Left renal pelvis (tissue), 4 donors: ENCODE data around the gene CENPU. TPM values are rescaled to one million over a fixed set of nuclear protein-coding genes. Genes with fewer than 3 reads are reported as not detected.
"Not testable (repeated sequence)": the region's sequence is repeated elsewhere in the genome, so short reads cannot be mapped to it uniquely, and the experiment has no call there.

Experiments
- DNase-seq, 4 donors: peaks; one replicate each; pipeline ENCODE4 v3.0.0-alpha.2; 2013; ENCODE audit warnings: low read depth in 4 of 4, low spot score in 3 of 4
- polyA plus RNA-seq, 4 donors: library from polyadenylated mRNA; unstranded; fragments of 120-200 nt; gene quantifications; one replicate each; pipeline ENCODE4 v1.2.1, GENCODE V29; 2013; ENCODE audit not compliant: insufficient read length in 4 of 4

CENPU gene
- polyA plus RNA-seq, 4 donors = 38.4 to 48.8 (median 42.8) TPM

DNA sequence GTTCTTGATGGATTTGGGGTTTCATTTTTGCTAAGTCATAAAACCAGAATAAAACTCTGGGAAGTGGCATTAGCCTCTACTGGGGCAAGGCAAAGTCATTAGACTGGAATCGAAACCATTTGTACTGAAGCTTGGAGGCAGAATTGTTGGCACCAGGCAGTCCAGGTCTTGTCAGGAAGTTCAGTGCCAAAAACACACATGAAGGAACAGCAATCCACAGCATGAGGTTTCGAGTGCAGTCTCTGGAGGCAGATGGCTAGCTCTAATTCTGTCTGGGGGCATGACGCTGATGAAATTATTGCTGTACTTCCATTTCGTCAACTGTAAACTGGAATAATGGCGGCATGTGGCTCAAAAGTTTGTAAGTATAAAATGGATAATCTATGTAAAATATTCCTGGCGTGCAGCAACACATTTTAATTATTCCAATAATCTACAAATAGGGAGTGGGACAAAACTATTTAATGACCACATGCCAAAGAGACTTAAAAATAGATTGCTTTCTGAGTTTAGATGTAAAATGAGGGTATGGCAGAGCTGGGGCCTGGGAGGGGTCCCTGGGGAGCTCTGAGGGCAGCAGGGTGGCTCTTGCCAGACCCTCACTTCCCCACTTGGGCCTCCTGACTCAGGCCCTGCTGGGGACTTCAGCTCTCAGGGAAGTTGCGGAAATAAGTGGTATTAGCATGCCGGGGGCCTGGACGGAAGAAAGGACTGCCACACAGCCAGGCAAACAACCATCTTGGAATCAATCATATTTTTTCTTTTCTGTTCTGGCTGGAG lies 18.8 kb upstream of the CENPU start:
- DNase-seq = no peak

- DNase-seq = no peak
Observed at GRCh38 chr4:184751585-184751956, 17.7 kb upstream of the CENPU start.

- DNase-seq = no peak
Observed at GRCh38 chr4:184750926-184751584, 17.2 kb upstream of the CENPU start.

DNA sequence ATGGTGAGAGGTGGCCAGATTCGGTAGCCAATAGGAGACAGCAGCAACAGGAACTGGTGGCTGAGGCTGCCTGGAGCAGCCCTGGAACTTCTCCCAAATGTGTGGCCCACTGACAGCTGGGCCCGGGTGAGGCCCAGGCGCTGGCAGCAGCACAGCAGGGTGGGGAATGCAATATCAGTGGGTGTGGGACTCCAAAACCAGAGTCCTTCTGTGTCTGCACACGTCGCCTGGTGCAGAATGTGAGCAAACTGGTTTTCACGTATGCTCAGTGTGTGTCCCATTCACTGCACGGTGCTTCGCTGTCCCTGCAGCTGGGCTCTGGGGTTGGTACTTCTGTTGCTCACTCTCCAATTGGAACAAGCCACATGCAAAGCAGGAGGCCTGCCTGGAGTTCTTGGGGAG lies 14.4 kb upstream of the CENPU start:
- no peak for DNase-seq

- DNase-seq = no peak
Observed at GRCh38 chr4:184747034-184747830, 13.3 kb upstream of the CENPU start.

GRCh38 chr4:184745831-184746795 lies 12.2 kb upstream of the CENPU start:
- peak in 1 of 4 donors; percentile 72 for DNase-seq

DNA sequence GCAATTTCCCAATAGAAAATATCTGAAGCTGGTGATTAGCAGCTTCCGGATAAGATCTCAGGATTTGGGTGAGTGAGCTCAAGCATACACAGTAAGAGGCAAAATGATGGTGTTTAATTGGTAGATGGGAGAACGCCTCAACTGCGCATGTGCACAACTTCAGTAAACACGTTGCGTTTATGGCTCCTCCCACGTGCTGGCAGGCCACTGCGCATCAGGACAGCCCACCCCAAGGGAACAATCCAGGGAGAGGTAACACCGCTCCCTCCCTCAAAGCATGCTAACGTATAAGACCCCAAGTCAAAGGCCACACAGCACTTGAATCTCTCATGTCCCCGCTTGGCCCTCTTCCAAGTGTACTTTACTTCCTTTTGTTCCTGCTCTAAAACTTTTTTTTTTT lies 10.3 kb upstream of the CENPU start:
- no peak for DNase-seq

DNA sequence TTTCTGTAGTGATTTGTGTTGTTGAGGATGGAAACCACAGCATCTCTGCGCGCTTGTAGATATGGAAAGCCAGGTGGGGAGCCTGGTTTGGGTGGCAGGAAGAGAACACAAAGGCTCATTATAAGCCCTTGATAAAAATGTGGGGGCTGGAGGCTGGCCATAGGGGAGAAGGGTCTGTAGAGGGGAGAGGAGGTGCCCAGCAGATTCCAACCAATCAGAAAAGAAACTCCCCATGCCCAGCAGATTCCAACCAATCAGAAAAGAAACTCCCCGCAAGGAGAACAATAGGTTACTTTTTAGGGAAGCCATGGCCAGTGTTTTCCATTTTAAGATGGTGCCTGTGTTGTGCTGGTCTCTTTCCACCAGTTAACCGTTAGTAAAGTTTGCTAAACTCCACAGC lies 9.8 kb upstream of the CENPU start:
- DNase-seq = no peak

GRCh38 chr4:184741651-184742050 lies 7.8 kb upstream of the CENPU start:
- DNase-seq = not testable (repeated sequence)

- DNase-seq = no peak
Observed at GRCh38 chr4:184740980-184741391, 7.1 kb upstream of the CENPU start.

- DNase-seq = not testable (repeated sequence)
Observed at GRCh38 chr4:184739575-184739974, 5.7 kb upstream of the CENPU start.

- DNase-seq = no peak
Observed at GRCh38 chr4:184734758-184735157, 862 bp upstream of the CENPU start.

DNA sequence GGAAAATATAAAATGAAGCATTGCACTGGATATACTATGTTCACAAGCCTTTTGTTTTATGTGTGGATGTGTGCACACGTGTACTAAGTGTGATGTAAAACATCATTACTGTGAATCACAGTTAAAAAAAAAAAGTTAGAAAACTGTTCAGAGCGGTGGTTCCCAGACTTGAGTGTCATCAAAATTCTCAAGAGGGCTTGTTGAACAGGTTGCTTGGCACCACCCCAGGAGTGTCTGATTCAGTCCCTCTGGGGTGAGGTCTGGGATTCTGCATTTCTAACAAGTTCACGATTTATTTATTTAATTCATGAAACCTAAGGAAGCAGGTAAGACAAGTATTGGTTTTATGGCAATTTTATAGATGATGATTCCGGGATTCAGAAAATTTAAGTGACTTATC lies 1.8 kb downstream of the CENPU start:
- DNase-seq = no peak

- DNase-seq = no peak
Observed at GRCh38 chr4:184731056-184731455, 2.8 kb downstream of the CENPU start.

GRCh38 chr4:184729946-184730345 lies 4.0 kb downstream of the CENPU start:
- no peak for DNase-seq

DNA sequence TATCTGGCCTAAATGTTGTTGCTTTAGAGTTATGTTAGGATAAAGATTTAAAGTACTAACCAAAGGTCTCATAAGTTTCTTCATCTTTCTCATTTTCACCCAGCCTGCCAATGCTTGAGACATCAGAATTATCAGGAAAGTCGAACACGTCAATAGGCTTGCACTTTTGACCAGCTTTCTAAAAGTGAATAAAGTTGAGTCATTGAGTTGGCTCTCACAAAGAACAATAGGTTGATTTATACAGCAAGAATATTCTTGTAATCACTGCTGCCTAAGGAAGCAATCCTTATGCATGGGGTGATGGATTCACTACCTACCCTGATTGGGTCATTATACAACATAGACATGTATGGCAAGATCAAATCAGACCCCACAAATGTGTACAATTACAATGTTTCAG lies 5.0 kb downstream of the CENPU start:
- DNase-seq = no peak

GRCh38 chr4:184727430-184727829 lies 6.5 kb downstream of the CENPU start:
- DNase-seq = no peak

- DNase-seq = no peak
Observed at GRCh38 chr4:184722798-184723197, 11.1 kb downstream of the CENPU start.

DNA sequence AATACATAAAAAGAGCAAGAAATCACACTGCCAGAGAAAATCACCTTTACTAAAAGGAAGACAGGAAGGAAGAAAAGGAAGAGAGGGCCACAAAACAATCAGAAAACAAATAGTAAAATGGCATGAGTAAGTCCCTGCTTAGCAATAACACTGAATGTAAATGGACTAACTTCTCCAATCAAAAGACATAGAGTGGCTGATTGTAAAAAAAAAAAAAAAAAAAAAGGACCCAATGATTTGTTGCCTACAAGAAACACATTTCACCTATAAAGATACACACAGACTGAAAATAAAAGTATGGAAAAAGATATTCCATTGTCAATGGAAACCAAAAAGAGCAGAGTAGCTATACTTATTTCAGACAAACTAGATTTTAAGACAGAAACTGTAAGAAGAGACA lies 12.6 kb downstream of the CENPU start:
- no peak for DNase-seq

- no peak for DNase-seq
Observed at GRCh38 chr4:184719407-184719806, 14.5 kb downstream of the CENPU start.
